ENCODE measurements around the gene XPNPEP3. TPM values are rescaled to one million over a fixed set of nuclear protein-coding genes. Genes with fewer than 3 reads are reported as not detected.
A peak's percentile ranks its signal among the peaks of the same experiment; 100 is the strongest.
"Not testable (repeated sequence)": the region's sequence is repeated elsewhere in the genome, so short reads cannot be mapped to it uniquely, and the experiment has no call there.

Gene XPNPEP3
- total RNA-seq, 1 donor = 15.6 TPM

- no peaks in the 10 kb centered on the region for H3K9me3 ChIP-seq (ENCODE audit: low read depth, low read length)
- H3K36me3 ChIP-seq (ENCODE audit: insufficient read depth, low read length) = peaks cover 86% of the 10 kb centered on the region
- H3K79me2 ChIP-seq (ENCODE audit: insufficient read depth, low read length) = peaks cover 48% of the 10 kb centered on the region
- H2AFZ ChIP-seq (ENCODE audit: low read length) = no peak overlapping the region
- H4K20me1 ChIP-seq (ENCODE audit: insufficient read depth, low read length) = peaks cover 15% of the 10 kb centered on the region
- no peak overlapping the region for H3K4me2 ChIP-seq (ENCODE audit: insufficient read depth, low read length)
- TF ChIP-seq CTCF (IDR thresholded peaks at IDR 0.05; ENCODE audit: extremely low read depth, low read depth, low read length) = no peak
- no peak for DNase-seq (ENCODE audit: insufficient read length, low spot score, missing footprints)
- H3K27ac ChIP-seq (ENCODE audit: low read depth, low read length) = no peak overlapping the region
- H3K4me3 ChIP-seq (ENCODE audit: insufficient read depth, low read length) = no peak overlapping the region
- H3K4me1 ChIP-seq (ENCODE audit: insufficient read depth, low read length) = no peaks in the 10 kb centered on the region
- no peaks in the 10 kb centered on the region for H3K27me3 ChIP-seq (ENCODE audit: insufficient read depth, low read length)
Observed at GRCh38 chr22:40834619-40835018, 22.3 kb upstream of the XPNPEP3 start.

- Histone ChIP-seq H3K4me3 (ENCODE audit: insufficient read depth, low read length) (no peak overlapping the region), H3K36me3 (ENCODE audit: insufficient read depth, low read length) (peaks cover 84% of the 10 kb centered on the region), H3K27ac (ENCODE audit: low read depth, low read length) (no peak overlapping the region), H3K79me2 (ENCODE audit: insufficient read depth, low read length) (peaks cover 72% of the 10 kb centered on the region), H2AFZ (ENCODE audit: low read length) (no peak overlapping the region), H3K4me2 (ENCODE audit: insufficient read depth, low read length) (no peak overlapping the region), H3K9me3 (ENCODE audit: low read depth, low read length) (no peaks in the 10 kb centered on the region), H3K4me1 (ENCODE audit: insufficient read depth, low read length) (no peaks in the 10 kb centered on the region), H4K20me1 (ENCODE audit: insufficient read depth, low read length) (peaks cover 22% of the 10 kb centered on the region), H3K27me3 (ENCODE audit: insufficient read depth, low read length) (no peaks in the 10 kb centered on the region)
- no peak for TF ChIP-seq CTCF (IDR thresholded peaks at IDR 0.05; ENCODE audit: extremely low read depth, low read depth, low read length)
- DNase-seq (ENCODE audit: insufficient read length, low spot score, missing footprints) = no peak
Observed at GRCh38 chr22:40838486-40838885, 18.5 kb upstream of the XPNPEP3 start.

- Histone ChIP-seq H3K4me1 (ENCODE audit: insufficient read depth, low read length) (no peaks in the 10 kb centered on the region), H3K27ac (ENCODE audit: low read depth, low read length) (no peak overlapping the region), H3K27me3 (ENCODE audit: insufficient read depth, low read length) (no peaks in the 10 kb centered on the region), H3K4me3 (ENCODE audit: insufficient read depth, low read length) (no peak overlapping the region), H3K4me2 (ENCODE audit: insufficient read depth, low read length) (no peak overlapping the region), H3K36me3 (ENCODE audit: insufficient read depth, low read length) (peaks cover 84% of the 10 kb centered on the region), H2AFZ (ENCODE audit: low read length) (no peak overlapping the region), H3K9me3 (ENCODE audit: low read depth, low read length) (no peaks in the 10 kb centered on the region), H4K20me1 (ENCODE audit: insufficient read depth, low read length) (peaks cover 13% of the 10 kb centered on the region), H3K79me2 (ENCODE audit: insufficient read depth, low read length) (peaks cover 93% of the 10 kb centered on the region)
- peak; percentile 41 for DNase-seq (ENCODE audit: insufficient read length, low spot score, missing footprints)
- TF ChIP-seq CTCF (IDR thresholded peaks at IDR 0.05; ENCODE audit: extremely low read depth, low read depth, low read length) = no peak
Observed at GRCh38 chr22:40844951-40845350, 12.0 kb upstream of the XPNPEP3 start.

GRCh38 chr22:40845816-40846215 lies 11.1 kb upstream of the XPNPEP3 start:
- peaks cover 93% of the 10 kb centered on the region for H3K79me2 ChIP-seq (ENCODE audit: insufficient read depth, low read length)
- DNase-seq (ENCODE audit: insufficient read length, low spot score, missing footprints); H3K4me1 ChIP-seq (ENCODE audit: insufficient read depth, low read length); H3K4me2 ChIP-seq (ENCODE audit: insufficient read depth, low read length); H2AFZ ChIP-seq (ENCODE audit: low read length); H3K27me3 ChIP-seq (ENCODE audit: insufficient read depth, low read length); H3K9me3 ChIP-seq (ENCODE audit: low read depth, low read length); H3K27ac ChIP-seq (ENCODE audit: low read depth, low read length); H3K4me3 ChIP-seq (ENCODE audit: insufficient read depth, low read length): not testable (repeated sequence)
- H4K20me1 ChIP-seq (ENCODE audit: insufficient read depth, low read length) = peaks cover 13% of the 10 kb centered on the region
- peaks cover 82% of the 10 kb centered on the region for H3K36me3 ChIP-seq (ENCODE audit: insufficient read depth, low read length)

Measured in osteoblast (primary cell).